Rectal smooth muscle tissue (tissue), 1 donor: ENCODE measurements around the gene OPN1SW.

Experiments used
- H3K27ac ChIP-seq: one replicate; pipeline ENCODE4 v1.7.0; 2013; ENCODE audit warnings: low read depth, low read length, inconsistent platforms
- H3K27me3 ChIP-seq: one replicate; pipeline ENCODE4 v1.7.0; 2013; ENCODE audit warnings: low read length; ENCODE audit not compliant: control insufficient read depth, insufficient read depth
- H3K36me3 ChIP-seq: one replicate; pipeline ENCODE4 v1.7.0; 2013; ENCODE audit warnings: low read length; ENCODE audit not compliant: control insufficient read depth, insufficient read depth
- H3K4me1 ChIP-seq: one replicate; pipeline ENCODE4 v1.7.0; 2013; ENCODE audit warnings: low read length; ENCODE audit not compliant: control insufficient read depth, insufficient read depth
- H3K4me3 ChIP-seq: one replicate; pipeline ENCODE4 v1.7.0; 2013; ENCODE audit warnings: low read length
- H3K9ac ChIP-seq: one replicate; pipeline ENCODE4 v1.7.0; 2013; ENCODE audit warnings: low read length

The OPN1SW gene

DNA sequence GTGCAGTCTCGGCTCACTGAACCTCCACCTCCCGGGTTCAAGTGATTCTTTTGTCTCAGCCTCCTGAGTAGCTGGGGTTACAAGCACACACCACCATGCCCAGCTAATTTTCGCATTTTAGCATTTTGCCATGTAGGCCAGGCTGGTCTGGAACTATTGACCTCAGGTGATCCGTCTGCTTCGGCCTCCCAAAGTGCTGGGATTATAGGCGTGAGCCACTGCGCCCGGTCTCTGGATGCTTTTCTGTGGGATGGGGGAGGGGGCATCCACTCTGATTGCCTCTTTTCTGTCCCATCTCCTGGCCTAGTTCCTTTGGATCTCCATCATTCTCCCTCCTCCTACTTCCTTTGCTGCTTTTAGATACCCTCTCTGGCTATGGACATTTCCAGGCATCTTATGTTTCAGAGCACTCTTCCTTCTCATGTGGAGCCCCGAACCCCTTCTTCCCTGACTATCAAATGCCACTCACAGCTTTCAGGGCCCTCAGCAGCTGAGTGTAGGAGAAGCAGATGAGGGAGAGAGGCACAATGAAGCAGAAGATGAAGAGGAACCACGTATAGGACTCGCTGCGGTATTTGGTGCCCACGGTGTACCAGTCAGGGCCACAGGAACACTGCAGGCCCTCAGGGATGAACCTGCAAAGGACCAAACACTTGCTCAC lies 1.4 kb downstream of the OPN1SW start:
- Histone ChIP-seq H3K4me1 (no peaks in the 10 kb centered on the region), H3K4me3 (no peak overlapping the region), H3K36me3 (peaks cover 12% of the 10 kb centered on the region), H3K27me3 (no peaks in the 10 kb centered on the region), H3K9ac (no peak overlapping the region), H3K27ac (no peak overlapping the region)

DNA sequence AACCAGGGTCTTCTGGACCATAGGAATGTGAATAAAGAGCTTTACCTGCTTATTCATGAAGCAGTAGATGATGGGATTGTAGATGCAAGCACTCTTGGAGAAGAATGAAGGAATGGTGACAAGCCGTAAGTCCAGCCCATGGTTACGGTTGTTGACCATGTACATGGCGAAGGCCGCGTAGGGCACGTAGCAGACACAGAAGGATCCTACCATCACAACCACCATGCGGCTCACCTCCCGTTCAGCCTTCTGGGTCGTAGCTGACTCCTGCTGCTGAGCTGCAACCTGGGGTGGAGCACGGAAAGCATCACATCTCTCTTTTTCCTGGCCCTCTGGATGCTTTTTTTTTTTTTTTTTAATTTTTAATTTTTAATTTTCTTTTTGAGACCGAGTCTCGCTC lies 2.0 kb downstream of the OPN1SW start:
- Histone ChIP-seq H3K4me3 (no peak overlapping the region), H3K36me3 (peaks cover 15% of the 10 kb centered on the region), H3K27me3 (no peaks in the 10 kb centered on the region), H3K27ac (no peak overlapping the region), H3K9ac (no peak overlapping the region), H3K4me1 (no peaks in the 10 kb centered on the region)

GRCh38 chr7:128770233-128770632 lies 5.4 kb downstream of the OPN1SW start:
- H3K27me3 ChIP-seq: no peaks in the 10 kb centered on the region
- H3K27ac ChIP-seq: no peak overlapping the region
- H3K9ac ChIP-seq: no peak overlapping the region
- H3K4me1 ChIP-seq: no peaks in the 10 kb centered on the region
- H3K36me3 ChIP-seq: peaks cover 20% of the 10 kb centered on the region
- H3K4me3 ChIP-seq: no peak overlapping the region

GRCh38 chr7:128767475-128768110 lies 8.0 kb downstream of the OPN1SW start:
- H3K27me3 ChIP-seq: no peaks in the 10 kb centered on the region
- H3K4me1 ChIP-seq: no peaks in the 10 kb centered on the region
- H3K9ac ChIP-seq: no peak overlapping the region
- peaks cover 20% of the 10 kb centered on the region for H3K36me3 ChIP-seq
- H3K27ac ChIP-seq: no peak overlapping the region
- no peak overlapping the region for H3K4me3 ChIP-seq

DNA sequence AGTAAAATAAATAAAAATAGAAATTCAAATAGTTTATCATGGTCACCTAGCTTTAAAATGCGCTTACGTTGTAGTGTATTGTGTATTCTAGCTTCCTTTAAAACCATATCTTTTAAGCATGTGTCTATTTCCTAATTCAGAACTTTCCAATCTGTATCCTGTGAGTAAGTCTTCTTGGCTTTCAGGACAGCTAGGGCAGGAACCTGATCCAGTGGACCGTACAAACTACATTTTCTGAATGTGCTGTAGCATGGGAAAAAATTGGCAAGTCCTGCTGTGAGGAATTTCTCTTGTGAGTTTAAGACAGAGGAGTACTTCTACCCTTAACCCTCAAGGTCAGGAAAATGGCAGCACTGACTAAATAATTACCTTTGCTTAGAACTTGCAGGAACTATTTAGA lies 12.1 kb downstream of the OPN1SW start:
- no peak overlapping the region for H3K4me3 ChIP-seq
- H3K27ac ChIP-seq: peak overlapping the region; percentile 48
- H3K27me3 ChIP-seq: no peaks in the 10 kb centered on the region
- peaks cover 14% of the 10 kb centered on the region for H3K36me3 ChIP-seq
- H3K4me1 ChIP-seq: peaks cover 3% of the 10 kb centered on the region
- H3K9ac ChIP-seq: no peak overlapping the region

GRCh38 chr7:128759242-128759641 lies 16.4 kb downstream of the OPN1SW start:
- Histone ChIP-seq H3K9ac (no peak overlapping the region), H3K27me3 (no peaks in the 10 kb centered on the region), H3K27ac (no peak overlapping the region), H3K36me3 (peaks cover 11% of the 10 kb centered on the region), H3K4me1 (peaks cover 23% of the 10 kb centered on the region), H3K4me3 (no peak overlapping the region)

GRCh38 chr7:128758553-128758952 lies 17.0 kb downstream of the OPN1SW start:
- Histone ChIP-seq H3K27me3 (no peaks in the 10 kb centered on the region), H3K4me3 (no peak overlapping the region), H3K27ac (peak overlapping the region; percentile 92), H3K36me3 (peaks cover 14% of the 10 kb centered on the region), H3K4me1 (peaks cover 23% of the 10 kb centered on the region), H3K9ac (no peak overlapping the region)

DNA sequence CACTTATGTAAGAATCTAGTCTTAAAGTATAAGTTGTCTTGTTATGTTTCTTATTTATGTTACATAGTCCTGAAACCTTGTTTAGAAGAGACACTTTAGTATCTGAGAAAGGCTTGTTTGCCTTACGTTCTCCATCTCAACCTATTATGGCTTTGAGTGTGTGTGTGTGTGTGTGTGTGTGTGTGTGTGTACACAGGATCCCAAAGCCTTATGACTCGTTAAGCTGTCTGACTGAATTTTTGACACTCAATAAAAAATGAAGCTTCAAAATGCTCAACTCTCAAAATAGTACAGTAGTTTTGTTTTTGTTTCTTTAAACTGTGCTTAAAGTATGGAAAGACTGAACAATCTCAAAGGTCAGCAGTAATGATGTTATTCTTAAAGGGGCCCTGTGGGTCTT lies 18.4 kb downstream of the OPN1SW start:
- Histone ChIP-seq H3K4me3 (no peak overlapping the region), H3K9ac (no peak overlapping the region), H3K27ac (peak overlapping the region; percentile 92), H3K27me3 (no peaks in the 10 kb centered on the region), H3K36me3 (peaks cover 16% of the 10 kb centered on the region), H3K4me1 (peaks cover 23% of the 10 kb centered on the region)

DNA sequence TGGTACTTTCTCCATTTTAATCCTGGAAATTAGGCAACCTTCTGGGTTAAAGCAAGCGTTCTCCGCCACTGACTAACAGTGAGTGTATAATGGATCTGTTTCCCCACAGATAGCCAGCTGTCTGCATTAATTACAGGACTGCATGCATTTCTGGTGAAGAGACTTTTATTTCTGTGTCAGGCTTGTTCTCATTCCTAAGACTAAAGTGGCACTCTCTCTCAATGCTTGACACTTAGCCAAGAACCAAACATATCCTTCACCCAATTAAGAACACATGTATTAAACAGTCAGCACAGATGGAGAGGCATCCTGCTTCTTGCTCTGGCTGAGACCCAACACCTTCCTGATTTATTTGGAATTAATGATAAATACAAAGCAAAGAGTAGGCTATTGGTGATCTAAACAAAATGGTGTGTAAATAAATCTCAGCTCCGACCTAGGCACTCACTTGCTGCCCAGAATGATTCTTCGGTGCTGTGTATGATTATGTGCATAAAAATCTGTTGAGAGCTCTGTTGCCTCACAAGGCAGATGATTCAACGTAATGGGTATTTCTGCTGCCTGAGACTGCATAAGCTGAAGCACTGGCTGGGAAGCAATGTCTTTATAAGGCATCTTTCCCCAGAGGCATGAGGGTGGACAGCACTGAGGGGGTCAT lies 19.6 kb downstream of the OPN1SW start:
- H3K36me3 ChIP-seq: peaks cover 13% of the 10 kb centered on the region
- H3K4me1 ChIP-seq: peaks cover 20% of the 10 kb centered on the region
- peak overlapping the region; percentile 92 for H3K27ac ChIP-seq
- no peak overlapping the region for H3K9ac ChIP-seq
- H3K4me3 ChIP-seq: no peak overlapping the region
- H3K27me3 ChIP-seq: no peaks in the 10 kb centered on the region

DNA sequence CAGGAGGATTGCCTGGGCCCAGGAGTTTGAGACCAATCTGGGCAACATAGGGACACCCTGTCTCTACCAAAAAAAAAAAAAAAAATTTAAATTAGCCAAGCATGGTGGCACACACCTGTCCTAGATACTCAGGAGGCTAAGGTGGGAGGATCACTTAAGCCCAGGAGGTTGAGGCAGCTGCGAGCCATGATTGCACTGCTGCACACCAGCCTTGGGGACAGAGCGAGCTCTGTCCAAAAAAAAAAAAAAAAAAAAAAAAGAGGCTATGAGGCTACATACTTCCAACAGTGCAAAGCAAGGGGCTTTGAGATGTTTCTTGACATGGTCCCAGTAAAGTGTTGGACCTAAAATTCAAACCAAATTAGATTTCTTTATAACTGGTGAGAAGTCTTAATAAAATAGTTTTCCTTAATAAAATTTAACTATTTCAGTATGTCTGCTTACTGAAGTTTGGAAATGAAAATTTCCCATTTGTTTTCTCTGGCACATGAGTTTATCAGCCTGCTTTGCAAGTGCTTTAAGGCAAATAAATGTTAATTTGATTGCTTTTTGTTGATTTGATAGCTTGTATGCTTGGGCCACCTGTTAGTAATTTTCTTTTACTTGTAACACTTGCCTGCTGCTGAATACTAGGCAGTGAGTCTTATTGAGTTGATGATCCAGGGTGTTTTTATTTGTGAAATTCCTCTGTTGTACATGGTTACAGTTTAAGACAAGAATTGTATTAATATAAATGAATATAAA lies 20.3 kb downstream of the OPN1SW start:
- peaks cover 20% of the 10 kb centered on the region for H3K4me1 ChIP-seq
- H3K9ac ChIP-seq: no peak overlapping the region
- H3K36me3 ChIP-seq: peaks cover 13% of the 10 kb centered on the region
- H3K27me3 ChIP-seq: no peaks in the 10 kb centered on the region
- H3K27ac ChIP-seq: peak overlapping the region; percentile 92
- H3K4me3 ChIP-seq: no peak overlapping the region

- Histone ChIP-seq H3K36me3 (peaks cover 17% of the 10 kb centered on the region), H3K27me3 (no peaks in the 10 kb centered on the region), H3K4me1 (peaks cover 18% of the 10 kb centered on the region), H3K9ac (no peak overlapping the region), H3K4me3 (no peak overlapping the region), H3K27ac (no peak overlapping the region)
Observed at GRCh38 chr7:128752251-128752650, 23.3 kb downstream of the OPN1SW start.

DNA sequence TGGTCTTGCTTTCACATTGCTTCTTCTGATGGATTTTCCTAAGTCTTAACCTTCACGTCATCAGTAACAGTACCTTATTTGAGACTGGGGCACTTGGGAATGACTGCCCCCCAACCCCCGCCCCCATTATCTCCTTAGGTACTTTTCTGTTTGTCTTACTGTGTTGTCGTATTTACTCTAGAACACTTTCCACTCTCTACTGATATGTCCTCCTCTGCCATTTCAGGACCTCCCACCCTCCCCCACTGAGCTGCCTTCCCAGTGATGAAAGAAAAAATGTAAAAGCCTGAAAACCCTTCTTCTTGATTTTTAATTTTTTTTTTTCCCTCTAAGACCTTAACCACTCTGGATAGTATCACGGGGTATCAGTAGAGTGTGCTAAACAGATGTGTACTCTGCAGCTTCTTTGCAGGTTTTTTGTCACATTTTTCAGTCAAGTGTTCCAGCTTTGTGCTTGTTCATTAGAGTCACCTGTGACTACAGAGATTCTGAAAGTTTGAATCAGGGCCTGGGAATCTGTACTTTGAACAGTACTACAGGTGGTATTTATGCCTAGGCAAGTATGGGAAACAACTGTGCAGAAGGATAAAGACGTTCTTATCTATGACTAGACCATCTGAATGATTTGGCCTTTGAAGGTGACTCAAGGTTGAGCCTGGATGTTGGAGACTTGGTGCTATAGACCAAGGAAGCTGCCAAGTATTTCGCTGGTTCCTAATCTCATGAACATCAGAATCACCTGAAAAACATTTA lies 28.1 kb downstream of the OPN1SW start:
- Histone ChIP-seq H3K27ac (no peak overlapping the region), H3K4me3 (no peak overlapping the region), H3K36me3 (peaks cover 10% of the 10 kb centered on the region), H3K27me3 (no peaks in the 10 kb centered on the region), H3K9ac (no peak overlapping the region), H3K4me1 (no peaks in the 10 kb centered on the region)
